NCI-H2171 (cell line): Measurements from ENCODE around the gene L1CAM.

Source experiments
- DNase-seq: peaks from one replicate; lab custom pipeline; 2025; lab: John Stamatoyannopoulos, UW

Gene L1CAM

DNA sequence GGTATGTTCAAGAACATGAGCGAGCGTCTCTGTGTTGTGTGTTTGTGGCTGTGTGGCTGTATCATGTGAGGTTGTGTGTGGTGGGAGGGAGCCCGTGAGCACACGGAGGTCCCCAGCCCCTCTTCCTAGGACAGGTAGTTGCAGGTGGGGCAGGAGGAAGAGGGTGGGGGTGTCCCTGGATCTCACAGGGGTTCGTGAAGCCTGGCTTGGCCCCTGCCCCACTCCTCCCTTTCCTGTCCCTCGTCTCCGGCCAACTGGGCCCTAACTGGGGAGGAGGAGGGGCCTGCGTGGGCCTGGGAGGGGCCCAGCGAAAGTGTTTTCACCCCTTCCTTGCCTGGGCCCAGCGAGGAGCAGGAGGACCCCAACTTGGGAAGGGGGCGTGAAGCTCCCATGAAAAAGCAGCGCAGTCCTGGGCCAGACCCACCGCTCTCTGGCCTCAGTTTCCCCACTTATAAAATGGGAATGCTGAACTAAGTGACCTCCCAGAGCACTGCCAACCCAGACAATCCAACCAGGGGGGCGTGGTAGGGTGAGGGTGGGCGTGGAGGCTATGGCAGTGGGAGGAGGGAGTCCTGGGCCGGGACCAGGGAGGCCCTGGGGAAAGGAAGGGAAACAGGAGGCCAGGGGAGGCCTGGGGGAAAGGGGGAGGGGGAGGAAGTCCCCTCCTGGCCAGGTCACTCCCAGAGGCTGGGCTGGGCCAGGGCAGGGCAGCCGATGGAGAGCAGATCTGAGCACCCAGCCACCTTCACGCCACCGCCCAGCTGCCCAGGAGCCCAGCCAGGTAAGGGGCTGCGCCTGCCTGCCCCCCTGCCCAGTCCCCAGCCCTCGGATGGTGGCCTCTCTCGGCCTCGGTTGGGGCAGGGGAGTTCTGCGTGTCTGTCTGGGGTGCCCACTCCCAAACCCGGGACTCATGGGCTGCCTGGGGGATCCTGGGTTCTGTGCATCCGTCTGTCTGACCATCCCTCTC is 18.3 kb upstream of the L1CAM start, which contains the start of gene AVPR2:
AVPR2 (plus strand) TSS at position 683 of the 967 bp plus-strand sequence. CDS start 473 bp downstream, outside the sequence.
- no peak for DNase-seq

- DNase-seq, result no peak
These were observed 17.4 kb upstream of the L1CAM start for GRCh38 chrX:153903238-153903980.

GRCh38 chrX:153902385-153902784 is 16.4 kb upstream of the L1CAM start:
- DNase-seq, result no peak

DNA sequence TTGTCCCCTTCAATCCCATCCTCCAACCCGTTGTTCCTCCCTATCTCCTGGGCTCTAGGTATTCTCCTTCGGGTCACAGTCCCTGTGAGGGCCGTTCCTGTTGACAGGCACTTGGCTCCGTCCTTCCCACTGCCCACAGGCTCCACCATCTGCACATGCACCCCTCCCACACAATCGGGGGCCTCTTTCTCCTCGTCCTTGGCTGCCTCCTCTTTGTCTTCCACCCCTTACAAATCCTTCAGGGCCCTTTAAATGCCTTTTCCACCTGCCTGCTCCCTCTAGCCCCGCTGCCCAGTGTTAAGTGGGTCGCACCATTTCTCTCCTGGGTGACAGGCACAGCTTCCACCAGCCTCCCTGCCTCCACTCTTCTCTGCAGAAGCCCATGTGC is 15.8 kb upstream of the L1CAM start:
- no peak for DNase-seq

DNA sequence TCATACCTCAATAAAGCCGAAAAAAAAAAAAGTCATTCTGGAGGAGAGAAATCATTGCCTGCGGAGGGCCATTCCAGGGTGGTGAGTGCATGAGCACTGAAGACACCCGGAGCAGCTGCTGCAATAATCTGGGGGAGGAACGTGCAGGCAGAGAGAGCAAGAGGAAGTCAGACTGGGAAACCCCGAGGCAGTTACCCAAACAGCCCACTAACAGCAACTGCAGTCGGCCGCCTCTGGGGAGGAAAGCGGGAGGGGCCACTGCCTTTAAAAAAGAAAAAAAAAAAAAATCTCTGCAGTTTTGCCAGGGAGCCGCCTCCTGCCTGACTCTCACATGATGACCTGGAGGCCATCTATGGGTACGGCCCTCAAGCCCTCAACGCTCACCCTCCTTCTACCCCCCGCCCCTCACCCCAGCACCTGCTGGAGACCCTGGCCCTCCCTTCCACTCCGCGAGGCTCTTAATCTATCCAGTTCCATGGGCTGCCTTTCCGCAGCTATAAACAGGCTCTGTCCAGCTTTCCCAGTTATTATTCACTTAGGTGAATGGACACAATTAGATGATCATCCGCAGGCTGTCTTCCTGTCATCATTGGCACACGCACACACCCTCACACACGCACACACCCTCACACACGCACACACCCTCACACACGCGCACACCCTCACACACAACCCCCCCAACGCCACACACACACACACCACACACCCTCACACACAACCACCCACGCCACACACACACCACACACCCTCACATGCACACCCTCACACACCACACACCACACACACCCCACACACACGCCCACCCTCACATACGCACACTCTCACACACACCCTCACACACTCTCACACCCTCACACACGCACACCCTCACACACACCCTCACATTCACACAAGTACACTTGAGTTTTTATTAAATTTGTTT is 15.1 kb upstream of the L1CAM start:
- peak; percentile 63 for DNase-seq

DNA sequence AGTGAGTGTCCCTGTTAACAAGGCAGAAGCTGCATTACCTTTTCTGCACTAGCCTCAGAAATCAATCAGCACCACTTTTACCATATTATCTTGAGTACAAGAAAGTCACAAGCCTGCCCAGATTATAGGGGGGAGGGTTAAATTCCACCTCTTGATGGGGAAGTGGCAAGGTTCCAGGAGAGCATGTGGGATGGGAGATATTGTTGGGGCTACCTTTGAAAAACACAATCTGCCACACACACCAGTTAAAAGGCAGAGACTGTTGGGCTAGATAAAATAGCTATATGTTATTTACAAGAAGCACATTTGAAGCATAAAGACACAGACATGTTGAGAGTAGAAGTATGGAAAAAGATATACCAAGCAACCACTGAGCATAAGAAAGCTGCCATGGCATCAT is 11.9 kb upstream of the L1CAM start:
- DNase-seq, result peak; percentile 58

GRCh38 chrX:153889123-153889522 is 3.1 kb upstream of the L1CAM start:
- no peak for DNase-seq

GRCh38 chrX:153888344-153888743 is 2.4 kb upstream of the L1CAM start:
- DNase-seq, result no peak

GRCh38 chrX:153887385-153887784 is 1.4 kb upstream of the L1CAM start:
- no peak for DNase-seq

- no peak for DNase-seq
These were observed 942 bp upstream of the L1CAM start for GRCh38 chrX:153886915-153887314.

- no peak for DNase-seq
These were observed 675 bp downstream of the L1CAM start for GRCh38 chrX:153885208-153885787.

DNA sequence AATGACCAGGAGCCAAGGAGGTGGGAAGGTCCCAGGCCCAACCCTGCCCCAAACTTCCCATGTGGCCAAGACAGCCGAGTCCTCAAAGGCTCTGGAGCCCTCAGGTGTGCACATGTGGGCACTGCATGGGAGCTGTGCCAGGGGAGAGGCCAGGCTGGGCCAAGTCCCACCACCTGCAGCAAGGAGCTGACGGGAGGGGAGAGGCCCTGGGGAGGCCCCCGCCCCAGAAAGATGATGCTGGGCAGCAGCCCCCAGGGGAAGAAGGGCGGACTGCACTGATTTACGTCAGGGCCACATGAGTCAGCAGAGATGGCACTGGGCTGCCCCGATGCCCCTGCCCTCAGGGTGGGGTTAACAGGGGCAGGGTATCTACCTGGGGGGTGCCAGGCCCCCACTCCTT is 1.4 kb downstream of the L1CAM start:
- peak; percentile 34 for DNase-seq

DNA sequence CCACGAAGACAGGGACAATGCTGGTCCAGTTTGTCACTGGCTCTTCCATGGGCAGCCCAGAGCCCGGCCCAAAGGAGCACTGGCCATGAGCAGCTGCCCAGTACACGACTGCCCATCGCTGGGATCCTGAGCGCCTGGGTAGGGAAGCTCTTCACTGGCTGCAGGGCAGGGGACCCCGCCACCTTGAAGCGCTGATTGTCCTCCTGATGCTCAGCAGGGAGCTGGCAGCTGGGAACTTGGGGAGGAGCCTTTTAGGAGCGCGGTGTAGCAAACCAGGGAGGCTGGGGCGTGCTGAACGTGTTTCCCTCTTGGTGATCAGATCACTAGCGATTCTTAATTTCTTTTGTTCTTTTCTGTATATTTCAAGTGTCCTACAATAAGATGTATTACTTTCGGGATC is 1.8 kb downstream of the L1CAM start:
- no peak for DNase-seq

- no peak for DNase-seq
These were observed 2.7 kb downstream of the L1CAM start for GRCh38 chrX:153883163-153883843.

DNA sequence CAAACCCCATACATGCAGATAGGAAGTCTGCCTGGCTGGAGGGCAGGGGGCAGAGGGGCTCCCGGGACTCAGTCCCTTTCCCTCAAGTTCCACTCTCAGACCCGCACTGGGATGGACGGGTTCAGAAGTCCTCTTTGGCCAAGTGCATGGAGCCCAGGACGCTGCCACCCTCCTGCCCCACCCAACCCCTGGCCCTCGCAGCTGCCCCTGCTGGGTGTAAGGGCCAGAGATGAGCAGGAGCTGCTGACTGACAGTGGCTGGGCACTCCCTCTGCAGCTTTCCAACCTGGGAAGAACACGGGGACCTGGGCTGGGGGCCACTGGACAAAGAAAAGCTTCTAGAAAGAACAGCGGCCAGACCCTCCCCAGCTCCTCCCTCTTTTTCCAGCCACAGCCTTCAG is 3.4 kb downstream of the L1CAM start:
- DNase-seq, result no peak

DNA sequence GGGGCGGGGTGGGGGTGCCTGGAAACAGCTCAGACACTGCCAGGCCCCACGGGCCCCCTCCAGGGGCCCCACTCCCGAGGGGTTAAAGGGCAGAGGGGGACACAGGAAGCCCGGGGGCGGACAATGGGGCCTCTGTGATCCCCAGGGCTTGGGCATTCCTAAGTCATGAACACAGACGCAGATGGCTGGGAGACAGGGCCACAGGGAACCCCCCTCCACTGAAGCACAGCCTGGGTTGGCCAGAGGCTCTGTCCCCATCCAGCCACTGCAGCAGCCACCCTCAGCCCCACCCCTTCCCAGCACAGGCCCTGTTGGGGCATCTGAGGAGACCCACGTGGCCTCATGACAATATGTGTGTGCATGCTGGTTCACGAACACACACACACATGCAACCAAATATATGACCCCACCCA is 3.9 kb downstream of the L1CAM start:
- DNase-seq, result no peak

DNA sequence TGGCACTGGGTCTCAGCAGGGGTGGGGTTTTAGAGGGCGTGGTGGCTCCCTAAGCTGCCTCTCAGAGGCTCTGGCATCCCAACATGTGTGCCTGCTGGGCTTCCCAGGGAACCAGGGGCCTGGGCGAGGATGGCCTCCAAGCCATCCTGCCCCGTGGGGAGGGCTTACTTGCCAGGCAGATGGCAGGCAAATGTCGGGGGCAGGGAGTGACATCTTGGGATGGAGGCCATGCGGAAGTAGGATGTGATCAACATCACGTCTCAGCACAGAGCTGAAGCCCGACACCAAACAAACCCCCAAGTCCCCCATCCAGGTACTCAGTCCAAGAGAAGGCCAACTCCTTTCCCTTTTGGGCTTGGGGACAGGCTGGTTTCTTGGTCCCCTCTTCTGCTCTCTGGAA is 4.7 kb downstream of the L1CAM start:
- DNase-seq, result no peak

DNA sequence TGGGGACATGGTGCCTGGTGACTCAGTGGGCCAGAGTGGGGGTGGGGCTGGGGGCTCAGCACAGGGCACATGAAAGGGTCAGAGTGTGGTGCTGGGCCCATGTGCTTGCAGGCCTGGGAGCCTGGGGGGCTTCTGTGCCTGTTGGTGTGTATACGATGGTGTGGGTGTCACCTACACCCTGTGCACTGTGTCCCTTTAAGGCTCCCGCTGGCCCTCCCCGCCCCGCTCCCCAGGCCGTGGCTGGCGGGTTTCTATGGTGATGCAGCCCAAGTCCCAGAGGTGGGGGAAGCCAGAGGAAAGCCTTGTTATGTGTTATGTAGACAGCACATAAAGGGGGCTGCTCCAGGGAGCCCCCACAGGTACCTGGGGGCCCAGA is 5.5 kb downstream of the L1CAM start:
- DNase-seq, result no peak

DNA sequence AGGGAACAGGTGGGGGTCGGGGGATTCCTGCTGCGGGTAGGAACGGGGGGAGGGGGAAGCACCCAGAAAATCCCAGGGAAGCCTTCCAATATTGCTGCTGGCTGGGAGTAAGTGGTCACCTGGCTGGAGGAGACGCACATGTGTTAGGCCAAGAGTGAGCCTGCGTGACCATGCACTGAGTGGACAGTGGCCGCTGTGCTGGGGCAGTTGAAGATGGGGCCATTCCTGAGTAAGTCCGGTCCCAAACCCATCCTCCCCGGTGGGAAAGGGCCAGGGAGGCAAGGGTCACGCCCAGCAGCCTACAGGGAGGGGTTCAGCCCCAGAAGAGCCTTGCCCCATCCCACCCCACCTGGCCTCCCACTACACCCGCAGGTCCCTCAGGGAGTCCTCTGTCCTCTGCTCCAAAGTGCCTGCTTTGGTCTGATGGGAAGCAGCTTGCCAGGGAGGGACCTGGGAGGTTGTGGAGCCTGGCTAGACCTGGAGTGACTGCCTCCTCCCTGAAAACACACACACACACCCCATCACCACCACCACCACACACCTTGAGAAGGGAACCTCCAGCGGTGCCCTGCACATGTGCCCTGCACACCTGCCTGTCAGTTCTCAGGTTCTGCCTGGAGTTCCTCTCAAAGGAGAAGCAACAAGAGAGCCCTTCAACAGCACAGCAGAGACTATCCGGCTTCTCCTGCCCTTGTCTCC is 6.1 kb downstream of the L1CAM start:
- no peak for DNase-seq

- DNase-seq, result peak; percentile 67
These were observed 6.9 kb downstream of the L1CAM start for GRCh38 chrX:153878969-153879653.
